Measurements from ENCODE around the gene LAMB3. TPM values are rescaled to one million over a fixed set of nuclear protein-coding genes. Genes with fewer than 3 reads are reported as not detected.

The LAMB3 gene
- total RNA-seq, 1 donor from 2014 or later = not detected

GRCh38 chr1:209642816-209643215 is 9.4 kb downstream of the LAMB3 start:
- Mint-ChIP-seq H3K4me3 (no peak overlapping the region), H3K27ac (no peak overlapping the region), H3K27me3 (ENCODE audit: insufficient read depth, low read depth) (peaks cover under 1% of the 10 kb centered on the region), H3K9me3 (no peaks in the 10 kb centered on the region), H3K4me1 (peaks cover 15% of the 10 kb centered on the region), H3K36me3 (no peaks in the 10 kb centered on the region)
- no peak for DNase-seq (ENCODE audit: low spot score)
- no peaks in the 10 kb centered on the region for H3K4me1 ChIP-seq
- no peak overlapping the region for H3K27ac ChIP-seq
- no peaks in the 10 kb centered on the region for H3K27me3 ChIP-seq
- no peak overlapping the region for H3K9ac ChIP-seq
- no peaks in the 10 kb centered on the region for H3F3A ChIP-seq (ENCODE audit: low read depth)
- H3K79me2 ChIP-seq (ENCODE audit: low read depth) = no peaks in the 10 kb centered on the region
- TF ChIP-seq CTCF (IDR thresholded peaks at IDR 0.05) = no peak
- no peak for TF ChIP-seq EZH2 (IDR thresholded peaks at IDR 0.05)
- H3K4me2 ChIP-seq = no peak overlapping the region
- no peak overlapping the region for H2AFZ ChIP-seq (replicated peaks)
- no peaks in the 10 kb centered on the region for H3K9me3 ChIP-seq (ENCODE audit: low read depth)
- H4K20me1 ChIP-seq (ENCODE audit: low read depth) = no peaks in the 10 kb centered on the region
- H3K4me3 ChIP-seq = no peak overlapping the region
- no peaks in the 10 kb centered on the region for H3K36me3 ChIP-seq

GRCh38 chr1:209641832-209642172 is 10.4 kb downstream of the LAMB3 start:
- Mint-ChIP-seq H3K4me1 (peaks cover 12% of the 10 kb centered on the region), H3K27ac (no peak overlapping the region), H3K27me3 (ENCODE audit: insufficient read depth, low read depth) (peaks cover 3% of the 10 kb centered on the region), H3K9me3 (no peaks in the 10 kb centered on the region), H3K4me3 (no peak overlapping the region), H3K36me3 (no peaks in the 10 kb centered on the region)
- no peak overlapping the region for H3K27ac ChIP-seq
- TF ChIP-seq EZH2 (IDR thresholded peaks at IDR 0.05) = no peak
- no peak for TF ChIP-seq CTCF (IDR thresholded peaks at IDR 0.05)
- no peak for TF ChIP-seq EZH2phosphoT487 (IDR thresholded peaks at IDR 0.05)
- no peak overlapping the region for H3K4me3 ChIP-seq
- H3K36me3 ChIP-seq = no peaks in the 10 kb centered on the region
- H4K20me1 ChIP-seq (ENCODE audit: low read depth) = no peaks in the 10 kb centered on the region
- H3F3A ChIP-seq (ENCODE audit: low read depth) = no peaks in the 10 kb centered on the region
- no peak overlapping the region for H3K4me2 ChIP-seq
- H3K9ac ChIP-seq = no peak overlapping the region
- no peaks in the 10 kb centered on the region for H3K79me2 ChIP-seq (ENCODE audit: low read depth)
- H3K4me1 ChIP-seq = no peaks in the 10 kb centered on the region
- no peaks in the 10 kb centered on the region for H3K27me3 ChIP-seq
- H3K9me3 ChIP-seq (ENCODE audit: low read depth) = no peaks in the 10 kb centered on the region
- H2AFZ ChIP-seq (replicated peaks) = no peak overlapping the region
- DNase-seq (ENCODE audit: low spot score) = no peak

GRCh38 chr1:209635850-209636249 is 16.4 kb downstream of the LAMB3 start:
- Histone ChIP-seq H3K27me3 (no peaks in the 10 kb centered on the region), H3K4me1 (no peaks in the 10 kb centered on the region), H3K9ac (no peak overlapping the region), H3K36me3 (no peaks in the 10 kb centered on the region), H3F3A (ENCODE audit: low read depth) (no peaks in the 10 kb centered on the region), H4K20me1 (ENCODE audit: low read depth) (no peaks in the 10 kb centered on the region), H3K79me2 (ENCODE audit: low read depth) (no peaks in the 10 kb centered on the region), H3K4me3 (no peak overlapping the region), H3K4me2 (no peak overlapping the region), H2AFZ (replicated peaks) (no peak overlapping the region), H3K9me3 (ENCODE audit: low read depth) (no peaks in the 10 kb centered on the region), H3K27ac (no peak overlapping the region)
- H3K4me3 Mint-ChIP-seq = no peak overlapping the region
- DNase-seq (ENCODE audit: low spot score) = no peak
- TF ChIP-seq EZH2 (IDR thresholded peaks at IDR 0.05) (no peak), CTCF (IDR thresholded peaks at IDR 0.05) (no peak), EZH2phosphoT487 (IDR thresholded peaks at IDR 0.05) (no peak)
- peaks cover 5% of the 10 kb centered on the region for H3K27me3 Mint-ChIP-seq (ENCODE audit: insufficient read depth, low read depth)
- peaks cover 5% of the 10 kb centered on the region for H3K4me1 Mint-ChIP-seq
- H3K27ac Mint-ChIP-seq = no peak overlapping the region
- no peaks in the 10 kb centered on the region for H3K36me3 Mint-ChIP-seq
- H3K9me3 Mint-ChIP-seq = no peaks in the 10 kb centered on the region
